ENCODE data around the gene SLC9A9.

Gene SLC9A9

DNA sequence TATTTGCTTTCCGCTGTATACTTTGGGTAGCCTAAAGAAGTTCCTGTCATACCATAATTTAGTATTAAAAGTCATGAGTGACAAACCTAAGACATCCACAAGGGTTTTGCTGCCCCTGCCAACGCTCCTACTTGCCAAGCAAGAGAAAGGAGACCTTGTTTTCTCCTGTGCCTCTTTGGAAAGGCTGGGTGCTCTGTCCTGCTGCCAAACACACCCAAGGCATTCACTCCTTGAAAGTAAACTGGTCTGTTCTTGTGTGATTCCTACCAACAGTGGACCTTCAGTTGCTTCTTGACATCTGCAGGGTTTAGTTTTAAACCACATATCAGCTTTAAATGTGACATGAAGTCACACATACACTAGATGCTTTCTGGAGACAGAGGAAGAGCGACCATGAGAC lies 295.4 kb downstream of the SLC9A9 start:
- no peak overlapping the region for H3K27ac Mint-ChIP-seq
- no peak for ATAC-seq
- no peaks in the 10 kb centered on the region for H3K27me3 Mint-ChIP-seq

GRCh38 chr3:143551761-143552160 lies 296.5 kb downstream of the SLC9A9 start:
- Mint-ChIP-seq H3K9me3 (peaks cover 3% of the 10 kb centered on the region), H3K27ac (no peak overlapping the region), H3K27me3 (no peaks in the 10 kb centered on the region), H3K36me3 (peaks cover 38% of the 10 kb centered on the region), H3K4me3 (no peak overlapping the region), H3K4me1 (no peaks in the 10 kb centered on the region)
- no peak for ATAC-seq

More for the DNA sequence above, 295.4 kb downstream of the SLC9A9 start:
- Mint-ChIP-seq H3K9me3 (peaks cover 9% of the 10 kb centered on the region), H3K4me1 (no peaks in the 10 kb centered on the region), H3K4me3 (no peak overlapping the region), H3K36me3 (peaks cover 38% of the 10 kb centered on the region)

DNA sequence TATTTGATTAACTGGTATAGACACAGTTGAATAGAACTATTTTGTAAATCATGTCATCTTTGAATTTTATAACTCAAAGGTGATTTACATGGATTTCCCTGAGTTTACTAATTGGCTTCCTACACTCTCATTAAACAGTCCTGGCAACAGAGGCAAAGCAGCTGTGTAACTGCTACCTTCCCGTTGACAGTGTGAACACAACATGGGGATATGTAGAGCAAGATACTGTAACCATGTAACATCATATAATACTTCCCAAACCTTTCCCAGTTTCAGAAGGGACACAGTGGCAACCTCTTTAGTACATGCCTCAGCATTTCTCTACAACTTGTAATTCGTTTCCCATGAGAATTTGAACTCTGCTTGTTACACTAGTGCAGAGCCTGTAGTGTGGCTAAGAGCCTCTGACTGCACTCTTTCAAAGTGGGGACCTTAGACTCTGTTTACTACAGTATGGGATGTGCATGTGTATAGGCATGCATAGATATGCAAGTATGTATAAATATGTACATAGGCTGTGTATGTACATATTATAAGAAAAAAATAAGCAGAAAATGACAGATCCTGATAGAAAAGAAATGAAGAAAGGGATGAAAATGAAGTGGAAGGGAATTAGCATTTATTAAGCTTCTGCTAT lies 299.3 kb downstream of the SLC9A9 start:
- Mint-ChIP-seq H3K27me3 (no peaks in the 10 kb centered on the region), H3K36me3 (peaks cover 45% of the 10 kb centered on the region), H3K4me1 (no peaks in the 10 kb centered on the region), H3K4me3 (no peak overlapping the region), H3K27ac (no peak overlapping the region), H3K9me3 (peaks cover 5% of the 10 kb centered on the region)
- no peak for ATAC-seq

DNA sequence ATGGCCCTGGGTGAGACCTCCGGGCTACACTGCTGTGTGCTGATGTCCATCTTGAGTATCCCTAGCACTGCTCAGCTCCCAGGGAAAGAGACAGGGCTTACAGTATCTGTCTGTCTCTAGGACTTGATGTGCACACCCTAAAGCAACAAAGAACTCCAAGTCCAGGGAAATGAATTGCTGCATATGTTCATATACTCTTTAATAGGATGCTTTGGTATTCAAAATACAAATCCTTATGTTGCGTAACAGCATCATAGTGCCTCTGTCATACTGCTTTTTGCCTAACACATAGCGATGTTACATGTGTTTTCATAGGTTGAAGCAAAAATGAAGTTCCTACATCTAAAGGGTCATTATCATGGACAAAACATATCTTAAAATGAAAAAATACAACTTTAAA lies 299.9 kb downstream of the SLC9A9 start:
- Mint-ChIP-seq H3K27ac (no peak overlapping the region), H3K4me1 (no peaks in the 10 kb centered on the region), H3K36me3 (peaks cover 45% of the 10 kb centered on the region)

DNA sequence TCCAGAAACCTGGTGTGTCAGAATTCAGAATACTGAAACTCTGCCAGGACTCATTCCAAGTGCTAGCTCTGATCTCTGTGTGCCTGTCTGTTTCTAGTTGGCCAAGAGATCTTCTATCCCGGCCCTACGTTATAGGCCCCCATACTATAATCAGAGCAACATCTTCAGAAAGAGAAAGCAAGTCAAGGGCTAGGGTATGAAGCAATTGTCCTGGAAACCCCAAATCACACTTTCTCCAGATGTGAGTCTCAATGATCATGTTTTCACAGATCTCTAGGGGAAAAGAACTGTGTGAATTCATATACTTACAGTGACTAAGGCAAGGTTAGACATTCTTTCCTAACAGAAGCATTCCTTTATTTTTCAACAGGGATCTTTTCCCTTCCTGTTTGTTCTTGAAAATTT lies 309.7 kb downstream of the SLC9A9 start:
- ATAC-seq = no peak
- Mint-ChIP-seq H3K27me3 (no peaks in the 10 kb centered on the region), H3K4me3 (no peak overlapping the region), H3K36me3 (no peaks in the 10 kb centered on the region), H3K27ac (peak overlapping the region; percentile 65), H3K9me3 (no peaks in the 10 kb centered on the region), H3K4me1 (peaks cover 27% of the 10 kb centered on the region)

More for the DNA sequence above, 299.9 kb downstream of the SLC9A9 start:
- Mint-ChIP-seq H3K4me3 (no peak overlapping the region), H3K27me3 (no peaks in the 10 kb centered on the region), H3K9me3 (peaks cover 5% of the 10 kb centered on the region)
- ATAC-seq = no peak

DNA sequence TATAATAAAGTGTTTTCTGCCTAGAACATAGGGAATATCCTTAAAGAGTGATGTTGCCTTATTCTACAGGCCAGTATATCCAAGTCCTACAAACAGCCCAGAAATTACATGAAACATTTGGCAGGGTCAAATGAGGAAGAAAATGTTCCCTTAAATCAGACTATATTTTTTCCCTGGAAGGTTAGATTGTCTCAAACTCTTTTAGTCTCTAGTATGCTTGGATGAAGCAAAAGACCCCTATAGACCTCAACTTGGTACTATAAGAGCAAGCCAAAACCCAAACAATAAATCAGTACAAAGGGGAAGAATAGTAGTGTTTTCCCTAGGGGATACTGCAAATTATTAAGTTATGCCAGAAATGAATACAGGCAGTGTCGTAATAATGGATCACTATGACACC lies 310.2 kb downstream of the SLC9A9 start:
- Mint-ChIP-seq H3K4me1 (peaks cover 32% of the 10 kb centered on the region), H3K9me3 (no peaks in the 10 kb centered on the region), H3K4me3 (no peak overlapping the region), H3K36me3 (no peaks in the 10 kb centered on the region), H3K27me3 (no peaks in the 10 kb centered on the region), H3K27ac (peak overlapping the region; percentile 65)
- ATAC-seq = no peak

GRCh38 chr3:143536817-143537535 lies 311.3 kb downstream of the SLC9A9 start:
- no peaks in the 10 kb centered on the region for H3K9me3 Mint-ChIP-seq
- H3K4me1 Mint-ChIP-seq = peaks cover 37% of the 10 kb centered on the region
- no peaks in the 10 kb centered on the region for H3K27me3 Mint-ChIP-seq
- peak; percentile 11 for ATAC-seq
- no peak overlapping the region for H3K4me3 Mint-ChIP-seq
- no peaks in the 10 kb centered on the region for H3K36me3 Mint-ChIP-seq
- peak overlapping the region; percentile 65 for H3K27ac Mint-ChIP-seq

DNA sequence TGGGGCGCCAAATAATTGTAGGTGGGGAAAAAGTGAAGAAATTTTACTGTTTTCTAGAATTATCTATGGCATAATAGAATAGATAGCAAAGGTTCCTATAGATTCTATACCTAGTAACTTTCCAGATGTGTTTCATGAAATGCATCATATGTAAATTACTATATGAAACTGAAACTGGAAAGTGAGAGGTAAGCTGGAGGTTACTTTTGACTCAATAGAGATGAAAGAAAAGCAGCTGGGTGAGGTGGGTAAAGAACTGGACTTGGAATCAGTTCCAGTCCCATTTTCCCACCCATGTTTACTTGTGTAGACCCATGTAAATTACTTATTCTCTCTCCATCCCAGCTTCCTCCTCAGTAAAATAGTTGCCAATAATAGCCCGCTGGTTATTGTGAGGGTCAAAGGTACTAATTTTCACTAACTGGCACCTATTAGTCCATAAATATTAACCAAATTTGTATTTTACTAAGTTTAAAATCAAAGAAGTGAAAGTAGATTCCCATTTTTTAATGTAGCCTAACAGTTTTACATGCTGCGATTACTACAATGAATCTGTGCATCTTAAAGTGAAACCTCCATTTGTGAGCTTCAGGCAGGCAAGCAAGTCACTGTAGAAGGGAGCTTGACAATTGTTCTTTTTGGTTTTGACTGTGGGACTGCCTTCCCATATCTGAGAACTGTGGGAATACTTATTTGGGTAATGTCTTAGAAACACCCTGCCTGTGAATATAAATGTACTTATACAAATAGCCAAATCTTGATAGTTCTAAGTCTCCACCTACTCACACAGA lies 312.1 kb downstream of the SLC9A9 start:
- ATAC-seq = peak; percentile 76
- Mint-ChIP-seq H3K36me3 (no peaks in the 10 kb centered on the region), H3K4me3 (peak overlapping the region; percentile 46), H3K9me3 (no peaks in the 10 kb centered on the region), H3K27ac (peak overlapping the region; percentile 65), H3K27me3 (no peaks in the 10 kb centered on the region), H3K4me1 (peaks cover 41% of the 10 kb centered on the region)

- H3K36me3 Mint-ChIP-seq = no peaks in the 10 kb centered on the region
- no peaks in the 10 kb centered on the region for H3K9me3 Mint-ChIP-seq
- H3K4me1 Mint-ChIP-seq = peaks cover 69% of the 10 kb centered on the region
- H3K4me3 Mint-ChIP-seq = no peak overlapping the region
- H3K27ac Mint-ChIP-seq = peak overlapping the region; percentile 75
- H3K27me3 Mint-ChIP-seq = no peaks in the 10 kb centered on the region
- ATAC-seq = no peak
Observed at GRCh38 chr3:143533391-143533790, 314.9 kb downstream of the SLC9A9 start.

DNA sequence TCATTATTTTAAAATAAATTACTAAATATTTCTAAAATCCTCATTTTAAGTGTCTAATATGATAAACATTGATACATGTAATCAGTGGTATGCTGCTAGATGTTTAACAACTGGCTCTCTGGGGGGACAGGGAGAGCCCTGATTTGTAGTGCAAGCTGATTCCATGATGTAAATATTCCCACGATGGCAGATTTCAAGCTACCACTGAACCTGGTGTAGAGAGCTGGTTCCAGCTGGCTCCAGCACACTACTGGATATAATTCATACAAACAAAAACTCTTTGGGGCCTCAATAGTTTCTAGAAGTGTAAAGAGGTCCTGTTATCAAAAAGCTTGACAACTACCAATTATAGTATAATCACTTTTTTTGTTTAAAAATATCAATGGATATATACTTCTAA lies 316.2 kb downstream of the SLC9A9 start:
- peaks cover 65% of the 10 kb centered on the region for H3K4me1 Mint-ChIP-seq

DNA sequence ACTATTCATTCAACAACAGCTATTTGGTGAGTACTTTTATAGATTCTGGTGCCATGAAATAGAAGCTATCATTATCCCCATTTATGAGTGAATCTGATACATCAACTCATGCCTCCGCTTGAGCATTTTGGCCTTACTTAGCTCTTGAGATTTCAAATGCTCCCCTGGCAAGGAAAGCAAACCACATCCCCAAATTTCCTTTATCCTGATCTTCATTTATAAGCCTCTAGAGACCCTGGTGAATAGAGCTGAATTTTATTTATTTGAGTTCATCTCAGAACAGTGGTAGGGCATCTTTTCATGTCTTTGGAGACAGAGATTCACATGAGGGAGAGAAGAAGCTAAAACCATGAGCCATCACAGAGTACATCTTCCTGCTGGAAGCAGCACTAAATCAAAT lies 317.2 kb downstream of the SLC9A9 start:
- peaks cover 62% of the 10 kb centered on the region for H3K4me1 Mint-ChIP-seq
- H3K36me3 Mint-ChIP-seq = no peaks in the 10 kb centered on the region
- no peak overlapping the region for H3K4me3 Mint-ChIP-seq
- peak overlapping the region; percentile 38 for H3K27ac Mint-ChIP-seq
- no peaks in the 10 kb centered on the region for H3K9me3 Mint-ChIP-seq
- no peak for ATAC-seq
- no peaks in the 10 kb centered on the region for H3K27me3 Mint-ChIP-seq

More for the DNA sequence above, 316.2 kb downstream of the SLC9A9 start:
- H3K9me3 Mint-ChIP-seq = no peaks in the 10 kb centered on the region
- H3K27ac Mint-ChIP-seq = no peak overlapping the region
- H3K4me3 Mint-ChIP-seq = no peak overlapping the region
- H3K36me3 Mint-ChIP-seq = no peaks in the 10 kb centered on the region
- ATAC-seq = no peak
- H3K27me3 Mint-ChIP-seq = no peaks in the 10 kb centered on the region

DNA sequence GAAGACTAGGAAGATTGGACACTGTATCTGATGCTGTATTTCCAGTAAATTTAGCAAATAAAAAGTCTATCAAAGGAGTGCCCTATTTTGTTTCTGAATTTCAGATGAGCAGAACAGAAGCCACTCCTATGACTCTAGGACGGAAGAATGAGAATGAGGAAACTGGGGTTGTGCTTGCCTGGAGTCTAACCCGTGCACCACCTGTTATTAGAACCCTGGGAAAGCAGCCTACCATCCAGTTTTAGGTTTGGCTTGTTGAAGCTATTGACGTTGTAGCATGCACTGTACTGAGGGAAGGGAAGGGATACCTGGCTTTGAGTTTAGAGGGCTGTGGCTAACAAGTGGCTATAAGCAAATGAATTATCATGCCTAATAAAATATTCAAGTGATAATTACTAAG lies 318.5 kb downstream of the SLC9A9 start:
- peaks cover 65% of the 10 kb centered on the region for H3K4me1 Mint-ChIP-seq
- H3K4me3 Mint-ChIP-seq = no peak overlapping the region
- H3K9me3 Mint-ChIP-seq = no peaks in the 10 kb centered on the region
- peak overlapping the region; percentile 69 for H3K27ac Mint-ChIP-seq
- H3K36me3 Mint-ChIP-seq = no peaks in the 10 kb centered on the region
- ATAC-seq = no peak
- no peaks in the 10 kb centered on the region for H3K27me3 Mint-ChIP-seq

- peak overlapping the region; percentile 69 for H3K27ac Mint-ChIP-seq
- peaks cover 65% of the 10 kb centered on the region for H3K4me1 Mint-ChIP-seq
- ATAC-seq = peak; percentile 98
- H3K9me3 Mint-ChIP-seq = peaks cover 2% of the 10 kb centered on the region
- no peaks in the 10 kb centered on the region for H3K27me3 Mint-ChIP-seq
- no peaks in the 10 kb centered on the region for H3K36me3 Mint-ChIP-seq
- peak overlapping the region; percentile 54 for H3K4me3 Mint-ChIP-seq
Observed at GRCh38 chr3:143529018-143529478, 319.2 kb downstream of the SLC9A9 start.

- ATAC-seq = no peak
- Mint-ChIP-seq H3K27me3 (no peaks in the 10 kb centered on the region), H3K36me3 (no peaks in the 10 kb centered on the region), H3K9me3 (peaks cover 5% of the 10 kb centered on the region), H3K27ac (no peak overlapping the region), H3K4me3 (no peak overlapping the region), H3K4me1 (peaks cover 48% of the 10 kb centered on the region)
Observed at GRCh38 chr3:143526011-143526545, 322.2 kb downstream of the SLC9A9 start.

GRCh38 chr3:143525408-143525807 lies 322.9 kb downstream of the SLC9A9 start:
- Mint-ChIP-seq H3K4me1 (peaks cover 41% of the 10 kb centered on the region), H3K27ac (no peak overlapping the region), H3K9me3 (peaks cover 5% of the 10 kb centered on the region), H3K27me3 (no peaks in the 10 kb centered on the region), H3K36me3 (no peaks in the 10 kb centered on the region), H3K4me3 (no peak overlapping the region)
- no peak for ATAC-seq
